IMR-90 (cell line): ENCODE data around the gene ITGA1. TPM values are rescaled to one million over a fixed set of nuclear protein-coding genes. Genes with fewer than 3 reads are reported as not detected.

Experiments used
- ATAC-seq: fragments of 200-7000 bp; cut with Tn5 transposase; 2 replicates; pipeline ENCODE4 v1.9.1; 2020; ENCODE audit warnings: low read depth, mild to moderate bottlenecking, moderate library complexity
- BruUV-seq: library from RNA; stranded (reverse); fragments of 400-500 nt; replicated peaks from 2 replicates; lab custom pipeline; 2021; lab: Mats Ljungman, UMichigan
- CTCF ChIA-PET: fragments of 300-600 bp; formaldehyde crosslinking; extraction: SDS; loops from one replicate; lab custom pipeline; 2021; ENCODE audit warnings: antibody characterized with exemption; lab: Yijun Ruan, JAX
- POLR2A ChIA-PET: fragments of 300-600 bp; sonication (Branson Sonifier 250); formaldehyde crosslinking; loops from one replicate; lab custom pipeline; 2022; ENCODE audit warnings: antibody characterized with exemption; ENCODE audit not compliant: unreplicated experiment; lab: Charles Lee
- DNase-seq: peaks from one replicate; pipeline ENCODE4 v3.0.0; 2013
- H2AFZ ChIP-seq: replicated peaks from 2 replicates; pipeline ENCODE3; 2013; ENCODE audit warnings: low read length, mild to moderate bottlenecking; ENCODE audit not compliant: poor library complexity
- H2AK5ac ChIP-seq: 2 replicates; pipeline ENCODE4 v1.6.1; 2013; ENCODE audit warnings: low read depth, low read length, inconsistent platforms
- H2AK9ac ChIP-seq: replicated peaks from 2 replicates; pipeline ENCODE3; 2013; ENCODE audit warnings: mild to moderate bottlenecking, low read depth, low read length, moderate library complexity; ENCODE audit not compliant: poor library complexity
- H2BK120ac ChIP-seq: 2 replicates; pipeline ENCODE4 v1.6.1; 2013; ENCODE audit warnings: low read depth, low read length, inconsistent platforms
- H2BK15ac ChIP-seq: 3 replicates; pipeline ENCODE4 v1.6.1; 2013; ENCODE audit warnings: low read depth, low read length, inconsistent platforms
- H2BK20ac ChIP-seq: 2 replicates; pipeline ENCODE4 v1.6.1; 2013; ENCODE audit warnings: low read depth, mild to moderate bottlenecking, inconsistent platforms, low read length, moderate library complexity
- H2BK5ac ChIP-seq: 2 replicates; pipeline ENCODE4 v1.6.1; 2013; ENCODE audit warnings: mild to moderate bottlenecking, low read depth, low read length, inconsistent platforms; ENCODE audit not compliant: poor library complexity, severe bottlenecking
- H3K14ac ChIP-seq: replicated peaks from 2 replicates; pipeline ENCODE4 v1.6.1; 2013; ENCODE audit warnings: low read depth, low read length, inconsistent platforms
- H3K18ac ChIP-seq: 2 replicates; pipeline ENCODE4 v1.6.1; 2013; ENCODE audit warnings: low read depth, low read length, control low read depth
- H3K23ac ChIP-seq: 2 replicates; pipeline ENCODE4 v1.6.1; 2013; ENCODE audit warnings: low read depth, low read length, inconsistent platforms
- H3K27ac ChIP-seq: 2 replicates; pipeline ENCODE4 v1.5.1; 2013; ENCODE audit warnings: mild to moderate bottlenecking, control low read depth, low read length; ENCODE audit not compliant: insufficient read depth
- H3K27me3 ChIP-seq: 2 replicates; pipeline ENCODE4 v1.6.1; 2013; ENCODE audit warnings: low read length; ENCODE audit not compliant: control insufficient read depth, insufficient read depth
- H3K36me3 ChIP-seq: 2 replicates; pipeline ENCODE4 v1.6.1; 2013; ENCODE audit warnings: low read length, mixed read lengths; ENCODE audit not compliant: control insufficient read depth, insufficient read depth
- H3K4ac ChIP-seq: 2 replicates; pipeline ENCODE4 v1.6.1; 2013; ENCODE audit warnings: low read depth, low read length, inconsistent platforms
- H3K4me1 ChIP-seq: 2 replicates; pipeline ENCODE4 v1.6.1; 2013; ENCODE audit warnings: low read length, mixed read lengths; ENCODE audit not compliant: control insufficient read depth, insufficient read depth
- H3K4me2 ChIP-seq: 2 replicates; pipeline ENCODE4 v1.6.1; 2013; ENCODE audit warnings: low read depth, mild to moderate bottlenecking, control low read depth, low read length, moderate library complexity
- H3K4me3 ChIP-seq: 2 replicates; pipeline ENCODE4 v1.5.1; 2013; ENCODE audit warnings: low read depth, mild to moderate bottlenecking, control low read depth, low read length, moderate library complexity; ENCODE audit not compliant: insufficient read depth
- H3K56ac ChIP-seq: 2 replicates; pipeline ENCODE4 v1.6.1; 2013; ENCODE audit warnings: low read length, inconsistent platforms; ENCODE audit not compliant: insufficient read depth; ENCODE audit errors: extremely low read depth
- H3K79me1 ChIP-seq, 2 experiments: 2 replicates each; pipeline ENCODE4 v1.6.1; 2013; ENCODE audit warnings: low read length in 2 of 2, inconsistent platforms in 1 of 2, low read depth in 1 of 2
- H3K9ac ChIP-seq: 2 replicates; pipeline ENCODE4 v1.6.1; 2013; ENCODE audit warnings: low read depth, low read length, control low read depth
- H3K9me1 ChIP-seq: 2 replicates; pipeline ENCODE4 v1.6.1; 2013; ENCODE audit warnings: low read length, inconsistent platforms; ENCODE audit not compliant: insufficient read depth
- H3K9me3 ChIP-seq: 2 replicates; pipeline ENCODE4 v1.6.1; 2013; ENCODE audit warnings: low read length; ENCODE audit not compliant: control insufficient read depth, insufficient read depth
- H4K20me1 ChIP-seq: 2 replicates; pipeline ENCODE4 v1.6.1; 2013; ENCODE audit warnings: low read length, inconsistent platforms; ENCODE audit not compliant: insufficient read depth
- H4K5ac ChIP-seq: 2 replicates; pipeline ENCODE4 v1.6.1; 2013; ENCODE audit warnings: mild to moderate bottlenecking, low read depth, low read length, control low read depth
- H4K8ac ChIP-seq, 2 experiments: 2 replicates each; pipeline ENCODE4 v1.6.1; 2013; ENCODE audit warnings: low read depth in 2 of 2, low read length in 2 of 2, control low read depth in 1 of 2, inconsistent platforms in 1 of 2
- H4K91ac ChIP-seq: 2 replicates; pipeline ENCODE4 v1.6.1; 2013; ENCODE audit warnings: low read depth, low read length, inconsistent platforms; ENCODE audit not compliant: insufficient read depth
- BHLHE40 ChIP-seq: fragments of 150-350 bp; IDR thresholded peaks from 2 replicates; pipeline ENCODE4 v1.6.1; 2016; ENCODE audit warnings: mild to moderate bottlenecking, low read depth, low read length
- CHD1 ChIP-seq: IDR thresholded peaks from 2 replicates; pipeline ENCODE4 v1.6.1; 2012; ENCODE audit warnings: low read depth, low read length, improper control_type of control experiment
- MXI1 ChIP-seq: IDR thresholded peaks from 2 replicates; pipeline ENCODE4 v1.6.1; 2012; ENCODE audit warnings: low read depth, mild to moderate bottlenecking, low read length, moderate library complexity, borderline replicate concordance
- WGBS, 2 experiments: methylation state at CpG; one replicate each; pipeline versions ENCODE4 v1.1.5 to v1.1.7; 2013; ENCODE audit warnings: missing lambda C conversion rate in 2 of 2; ENCODE audit not compliant: insufficient read length in 1 of 2; ENCODE audit errors: extremely low coverage in 2 of 2; 5-methylcytosine and 5-hydroxymethylcytosine counted together
- dilution Hi-C: fragments of 300-500 bp; cut with HindIII; formaldehyde crosslinking; loops from one replicate; pipeline ENCODE4 v1.14.3; 2018; ENCODE audit warnings: low sequenced_read_pairs; ENCODE audit not compliant: unreplicated experiment
- in situ Hi-C: fragments of 300-500 bp; cut with MboI; formaldehyde crosslinking; loops from 3 replicates; pipeline ENCODE4 v1.14.3; 2019; ENCODE audit warnings: low sequenced_read_pairs, inconsistent platforms, mixed read lengths
- intact Hi-C: fragments of 100-400 bp; cut with micrococcal nuclease; formaldehyde crosslinking; loops from 2 replicates; pipeline ENCODE4 v1.10.0; 2022
- polyA plus RNA-seq, 3 experiments: library from polyadenylated mRNA; depleted of rRNA; stranded (reverse); fragments of >200 nt; gene quantifications; 2 replicates each; pipeline ENCODE4 v1.2.3, GENCODE V29; 2012; ENCODE audit warnings: low replicate concordance in 1 of 3
- total RNA-seq: library from RNA; depleted of rRNA; stranded (reverse); fragments of >200 nt; gene quantifications from 2 replicates; pipeline ENCODE4 v1.2.3, GENCODE V29; 2012

ITGA1 gene
- total and polyA plus RNA-seq, 2 of the 4 experiments (the other 2 are of a cell fraction): 22.3 to 95.2 TPM

GRCh38 chr5:52770287-52770939 is 17.3 kb upstream of the ITGA1 start:
- Histone ChIP-seq H4K20me1 (no peaks in the 10 kb centered on the region), H4K5ac (no peak overlapping the region), H3K4me2 (no peak overlapping the region), H3K18ac (no peak overlapping the region), H3K27ac (no peak overlapping the region), H3K4me3 (no peak overlapping the region), H2AK9ac (no peak overlapping the region), H3K14ac (no peak overlapping the region), H3K4ac (no peak overlapping the region), H3K9me1 (no peaks in the 10 kb centered on the region), H2BK120ac (no peak overlapping the region), H3K23ac (no peak overlapping the region), H2BK5ac (no peak overlapping the region), H2AK5ac (no peak overlapping the region), H3K4me1 (no peaks in the 10 kb centered on the region), H2BK20ac (no peak overlapping the region), H3K79me1 (no peaks in the 10 kb centered on the region), H4K8ac (no peak overlapping the region), H3K9me3 (no peaks in the 10 kb centered on the region), H2BK15ac (no peak overlapping the region), H3K36me3 (no peaks in the 10 kb centered on the region), H4K91ac (no peak overlapping the region), H3K9ac (no peak overlapping the region), H2AFZ (no peak overlapping the region), H3K56ac (no peak overlapping the region), H3K27me3 (no peaks in the 10 kb centered on the region)
- DNase-seq (no peak), ATAC-seq (no peak)
- no CpG with 5 or more reads among the region's 4 CpGs for WGBS, 2 experiments
- TF ChIP-seq MXI1: no peak
- no peak for TF ChIP-seq BHLHE40
- no peak for TF ChIP-seq CHD1
- dilution Hi-C loops: no loop called here
- CTCF ChIA-PET: no interaction called here
- in situ Hi-C loops: no loop called here
- intact Hi-C loops: no loop called here
- POLR2A ChIA-PET: no interaction called here
- BruUV-seq: no TSS peak
